Caki2 (cell line): ENCODE results near the gene ENDOD1. TPM values are rescaled to one million over a fixed set of nuclear protein-coding genes. Genes with fewer than 3 reads are reported as not detected.
"Not testable (repeated sequence)": the region's sequence is repeated elsewhere in the genome, so short reads cannot be mapped to it uniquely, and the experiment has no call there.

Source experiments
- DNase-seq: peaks from one replicate; pipeline ENCODE4 v3.0.0-alpha.2; 2015; ENCODE audit warnings: low read depth
- in situ Hi-C: cut with HindIII; loops from 2 replicates; pipeline ENCODE4 v1.10.0; 2016; ENCODE audit warnings: low sequenced_read_pairs, low pct_unique_long_range_greater_than_20kb, mixed read lengths
- total RNA-seq: library from RNA; depleted of rRNA; stranded (reverse); fragments of >200 nt; shearing (Covaris generic); gene quantifications from 2 replicates; pipeline ENCODE4 v1.2.3, GENCODE V29; 2014; ENCODE audit warnings: low replicate concordance; rRNA removed

Gene ENDOD1
- 7.4 and 8.8 TPM in 2 replicates for total RNA-seq

GRCh38 chr11:95089620-95090542 is at the start of gene ENDOD1:
ENDOD1 (plus strand) TSS chr11:95089846; CDS start chr11:95089928, 82 bp downstream.
- in situ Hi-C loops = no loop called here
- peak; percentile 80 for DNase-seq

GRCh38 chr11:95042239-95042638 is 47.4 kb upstream of the ENDOD1 start:
- in situ Hi-C loops = no loop called here
- no peak for DNase-seq

- DNase-seq = no peak
- in situ Hi-C loops = no loop called here
Measured at GRCh38 chr11:95042906-95043305, 46.7 kb upstream of the ENDOD1 start.

- in situ Hi-C loops = no loop called here
- DNase-seq = no peak
Measured at GRCh38 chr11:95044010-95044409, 45.6 kb upstream of the ENDOD1 start.

- DNase-seq = no peak
- in situ Hi-C loops = no loop called here
Measured at GRCh38 chr11:95045812-95046211, 43.8 kb upstream of the ENDOD1 start.

GRCh38 chr11:95049122-95049521 is 40.5 kb upstream of the ENDOD1 start, which contains the start of gene KDM4F:
KDM4F (plus strand) TSS chr11:95049422.
- in situ Hi-C loops, DNase-seq: not testable (repeated sequence)

- DNase-seq = no peak
- in situ Hi-C loops = no loop called here
Measured at GRCh38 chr11:95050595-95051202, 38.9 kb upstream of the ENDOD1 start.

- no peak for DNase-seq
- in situ Hi-C loops = no loop called here
Measured at GRCh38 chr11:95054356-95054755, 35.3 kb upstream of the ENDOD1 start.

GRCh38 chr11:95055283-95055897 is 34.3 kb upstream of the ENDOD1 start:
- DNase-seq = no peak
- in situ Hi-C loops = no loop called here

GRCh38 chr11:95057959-95058358 is 31.7 kb upstream of the ENDOD1 start:
- in situ Hi-C loops = no loop called here
- DNase-seq = no peak

GRCh38 chr11:95058621-95059020 is 31.0 kb upstream of the ENDOD1 start:
- DNase-seq = no peak
- in situ Hi-C loops = no loop called here

GRCh38 chr11:95059046-95059445 is 30.6 kb upstream of the ENDOD1 start:
- in situ Hi-C loops = no loop called here
- DNase-seq = no peak

GRCh38 chr11:95065336-95065735 is 24.3 kb upstream of the ENDOD1 start:
- in situ Hi-C loops = no loop called here

GRCh38 chr11:95066716-95067038 is 23.0 kb upstream of the ENDOD1 start, which contains the start of gene SRSF8:
SRSF8 (plus strand) TSS chr11:95066919; CDS start chr11:95067227, 308 bp downstream.
- no peak for DNase-seq
- in situ Hi-C loops = no loop called here

More at GRCh38 chr11:95065336-95065735, 24.3 kb upstream of the ENDOD1 start:
- DNase-seq = no peak

GRCh38 chr11:95067039-95067840 is 22.4 kb upstream of the ENDOD1 start:
- DNase-seq = peak; percentile 77
- in situ Hi-C loops = no loop called here

- no peak for DNase-seq
- in situ Hi-C loops = no loop called here
Measured at GRCh38 chr11:95067841-95068219, 21.8 kb upstream of the ENDOD1 start.

GRCh38 chr11:95068549-95068948 is 21.1 kb upstream of the ENDOD1 start:
- DNase-seq = peak; percentile 84
- in situ Hi-C loops = no loop called here

- in situ Hi-C loops = no loop called here
- no peak for DNase-seq
Measured at GRCh38 chr11:95070471-95070870, 19.2 kb upstream of the ENDOD1 start.
